H1 (cell line): ENCODE results near the gene KCND3. TPM values are rescaled to one million over a fixed set of nuclear protein-coding genes. Genes with fewer than 3 reads are reported as not detected.

Source experiments
- CTCF ChIA-PET: fragments of 300-600 bp; sonication (Branson Sonifier 250); formaldehyde crosslinking; loops from one replicate; lab custom pipeline; 2021; ENCODE audit not compliant: partially characterized antibody; lab: Charles Lee
- POLR2A ChIA-PET: fragments of 300-600 bp; sonication (Branson Sonifier 250); formaldehyde crosslinking; loops from one replicate; lab custom pipeline; 2021; ENCODE audit warnings: inconsistent platforms; ENCODE audit not compliant: partially characterized antibody; lab: Charles Lee
- DNase-seq, 2 experiments: peaks; one replicate each; pipeline versions ENCODE4 v3.0.0 to v3.0.0-alpha.2; 2010 to 2022; ENCODE audit warnings: low spot score in 2 of 2, low read depth in 1 of 2, mixed read lengths in 1 of 2
- FAIRE-seq: peaks from 2 replicates; lab custom pipeline; 2011; peaks lifted over from hg19 to GRCh38; lab: Jason Lieb, UNC
- H2AFZ ChIP-seq: 2 replicates; pipeline ENCODE4 v1.8.1; 2012; ENCODE audit warnings: low read length, inconsistent platforms
- H2AK5ac ChIP-seq: 2 replicates; pipeline ENCODE4 v1.6.1; 2013; ENCODE audit warnings: low read depth, low read length
- H2BK120ac ChIP-seq: replicated peaks from 2 replicates; pipeline ENCODE3; 2013; ENCODE audit warnings: low read depth, low read length, inconsistent platforms
- H2BK12ac ChIP-seq: 2 replicates; pipeline ENCODE4 v1.6.1; 2013; ENCODE audit warnings: low read depth, low read length
- H2BK15ac ChIP-seq: 2 replicates; pipeline ENCODE4 v1.6.1; 2013; ENCODE audit warnings: low read length
- H2BK20ac ChIP-seq: 2 replicates; pipeline ENCODE4 v1.6.1; 2013; ENCODE audit warnings: low read length
- H2BK5ac ChIP-seq: 2 replicates; pipeline ENCODE4 v1.6.1; 2013; ENCODE audit warnings: low read depth, low read length
- H3K14ac ChIP-seq: 2 replicates; pipeline ENCODE4 v1.6.1; 2013; ENCODE audit warnings: inconsistent platforms; ENCODE audit not compliant: insufficient read length
- H3K18ac ChIP-seq: 2 replicates; pipeline ENCODE4 v1.6.1; 2013; ENCODE audit warnings: low read length; ENCODE audit errors: extremely low read depth
- H3K23ac ChIP-seq: 2 replicates; pipeline ENCODE4 v1.6.1; 2013; ENCODE audit warnings: inconsistent platforms; ENCODE audit not compliant: insufficient read length
- H3K23me2 ChIP-seq: 2 replicates; pipeline ENCODE4 v1.6.1; 2013; ENCODE audit warnings: low read depth, low read length
- H3K27ac ChIP-seq: 2 replicates; pipeline ENCODE4 v1.6.1; 2011; ENCODE audit warnings: low read depth, low read length, inconsistent platforms
- H3K27me3 ChIP-seq, 4 experiments: replicated peaks in 1 of 4; 1 replicate in 1 of 4; 2 replicates in 3 of 4; pipeline versions ENCODE4 v1.6.1 to v1.8.1; 2011 to 2013; ENCODE audit warnings: low read length in 3 of 4, mild to moderate bottlenecking in 3 of 4, inconsistent platforms in 2 of 4, mixed read lengths in 2 of 4, moderate library complexity in 1 of 4; ENCODE audit not compliant: control insufficient read depth in 3 of 4, insufficient read depth in 3 of 4; ENCODE audit errors: extremely low read depth in 1 of 4
- H3K36me3 ChIP-seq, 4 experiments: 2 replicates each; pipeline versions ENCODE4 v1.6.1 to v1.8.1; 2011 to 2013; ENCODE audit warnings: mild to moderate bottlenecking in 4 of 4, low read length in 3 of 4, moderate library complexity in 2 of 4, control low read depth in 1 of 4, inconsistent platforms in 1 of 4; ENCODE audit not compliant: insufficient read depth in 4 of 4, control insufficient read depth in 2 of 4
- H3K4ac ChIP-seq: replicated peaks from 2 replicates; pipeline ENCODE3; 2013; ENCODE audit warnings: low read length, low read depth, mixed read lengths, inconsistent platforms; ENCODE audit not compliant: insufficient read length
- H3K4me1 ChIP-seq, 4 experiments: replicated peaks in 1 of 4; 1 replicate in 1 of 4; 2 replicates in 3 of 4; pipeline versions ENCODE4 v1.6.1 to v1.8.1; 2011 to 2013; ENCODE audit warnings: low read length in 3 of 4, inconsistent platforms in 2 of 4, mixed read lengths in 1 of 4; ENCODE audit not compliant: insufficient read depth in 4 of 4, control insufficient read depth in 3 of 4
- H3K4me2 ChIP-seq, 2 experiments: 2 replicates each; pipeline versions ENCODE4 v1.6.1 to v1.8.1; 2011 to 2013; ENCODE audit warnings: low read depth in 2 of 2, low read length in 2 of 2, control low read depth in 1 of 2, inconsistent platforms in 1 of 2, mild to moderate bottlenecking in 1 of 2; ENCODE audit not compliant: insufficient read depth in 1 of 2
- H3K4me3 ChIP-seq, 4 experiments: fragments of 200-600, 300-600 bp in 1 of 4; sonication (generic), shearing (Covaris generic), sonication (Bioruptor Twin) in 1 of 4; 2 replicates each; pipeline versions ENCODE4 v1.5.1 to v1.8.1; 2011 to 2016; ENCODE audit warnings: low read length in 4 of 4, low read depth in 3 of 4, control low read depth in 2 of 4, inconsistent platforms in 2 of 4, mild to moderate bottlenecking in 2 of 4, mixed read lengths in 1 of 4, moderate library complexity in 1 of 4; ENCODE audit not compliant: insufficient read depth in 2 of 4; ENCODE audit errors: extremely low read depth in 1 of 4
- H3K56ac ChIP-seq: replicated peaks from 2 replicates; pipeline ENCODE3; 2013; ENCODE audit warnings: low read depth, mild to moderate bottlenecking, mixed read lengths, low read length, inconsistent platforms; ENCODE audit not compliant: insufficient read length
- H3K79me1 ChIP-seq: 2 replicates; pipeline ENCODE4 v1.6.1; 2013; ENCODE audit warnings: low read depth, low read length, control low read depth
- H3K79me2 ChIP-seq, 2 experiments: 2 replicates each; pipeline versions ENCODE4 v1.6.1 to v1.8.1; 2012 to 2013; ENCODE audit warnings: low read length in 2 of 2, mild to moderate bottlenecking in 2 of 2, inconsistent platforms in 1 of 2; ENCODE audit not compliant: insufficient read depth in 2 of 2, control insufficient read depth in 1 of 2
- H3K9ac ChIP-seq, 4 experiments: replicated peaks in 1 of 4; 1 replicate in 1 of 4; 2 replicates in 3 of 4; pipeline versions ENCODE4 v1.6.1 to v1.8.1; 2011 to 2013; ENCODE audit warnings: low read depth in 3 of 4, low read length in 3 of 4, control low read depth in 2 of 4, mild to moderate bottlenecking in 2 of 4, moderate library complexity in 2 of 4, inconsistent platforms in 1 of 4; ENCODE audit errors: extremely low read depth in 1 of 4
- H3K9me3 ChIP-seq, 2 experiments: 2 replicates each; pipeline versions ENCODE4 v1.6.1 to v1.8.1; 2012 to 2013; ENCODE audit warnings: mild to moderate bottlenecking in 2 of 2, moderate library complexity in 2 of 2, control low read depth in 1 of 2, inconsistent platforms in 1 of 2, low read depth in 1 of 2, low read length in 1 of 2, mixed read lengths in 1 of 2; ENCODE audit not compliant: insufficient read depth in 2 of 2
- H4K20me1 ChIP-seq, 2 experiments: replicated peaks in 1 of 2; 2 replicates each; pipeline versions ENCODE3 to v1.8.1; 2011 to 2013; ENCODE audit warnings: inconsistent platforms in 2 of 2, low read length in 2 of 2, mild to moderate bottlenecking in 1 of 2; ENCODE audit not compliant: insufficient read depth in 2 of 2, control insufficient read depth in 1 of 2
- H4K5ac ChIP-seq: 2 replicates; pipeline ENCODE4 v1.6.1; 2013; ENCODE audit warnings: low read length, low read depth, mixed read lengths, inconsistent platforms; ENCODE audit not compliant: insufficient read length
- H4K8ac ChIP-seq: 2 replicates; pipeline ENCODE4 v1.8.0; 2013; ENCODE audit warnings: mild to moderate bottlenecking, moderate library complexity, low read length, inconsistent platforms; ENCODE audit not compliant: insufficient read depth; ENCODE audit errors: extremely low read depth
- H4K91ac ChIP-seq: replicated peaks from 2 replicates; pipeline ENCODE3; 2013; ENCODE audit warnings: low read length, mixed read lengths, inconsistent platforms; ENCODE audit not compliant: insufficient read length
- GTF2F1 ChIP-seq: IDR thresholded peaks from 2 replicates; pipeline ENCODE4 v1.6.1; 2012; ENCODE audit warnings: low read depth, low read length, improper control_type of control experiment, borderline replicate concordance
- HDAC6 ChIP-seq: IDR thresholded peaks from one replicate; pipeline ENCODE4 v1.7.1; 2012; ENCODE audit warnings: low read depth, mild to moderate bottlenecking, inconsistent platforms, low read length, moderate library complexity
- JUND ChIP-seq: IDR thresholded peaks from 2 replicates; pipeline ENCODE4 v1.6.1; 2011; ENCODE audit warnings: mild to moderate bottlenecking, improper control_type of control experiment, low read length
- KDM4A ChIP-seq: IDR thresholded peaks from one replicate; pipeline ENCODE4 v1.7.1; 2012; ENCODE audit warnings: low read depth, mild to moderate bottlenecking, moderate library complexity, low read length, inconsistent platforms; ENCODE audit not compliant: severe bottlenecking
- KDM5A ChIP-seq: fragments of 200-600 bp; IDR thresholded peaks from 2 replicates; pipeline ENCODE4 v1.7.1; 2012; ENCODE audit warnings: mild to moderate bottlenecking, low read length, inconsistent platforms, mixed read lengths
- RFX5 ChIP-seq: IDR thresholded peaks from 2 replicates; pipeline ENCODE4 v1.6.1; 2011; ENCODE audit warnings: low read depth, low read length, improper control_type of control experiment, borderline replicate concordance
- RNF2 ChIP-seq: fragments of 200-900, 300-1000 bp; sonication (generic); IDR thresholded peaks from 2 replicates; pipeline ENCODE4 v1.7.1; 2016; ENCODE audit warnings: borderline replicate concordance, low read depth, mild to moderate bottlenecking, antibody characterized with exemption, low read length; ENCODE audit not compliant: poor library complexity, severe bottlenecking; ENCODE audit errors: missing control alignments
- SAP30 ChIP-seq: fragments of 300-600 bp; sonication (generic); IDR thresholded peaks from 2 replicates; pipeline ENCODE4 v1.7.1; 2012; ENCODE audit warnings: low read length, moderate library complexity, mild to moderate bottlenecking, inconsistent platforms; ENCODE audit not compliant: insufficient read depth, insufficient replicate concordance
- SUZ12 ChIP-seq: fragments of 200-600 bp; sonication (generic); IDR thresholded peaks from 2 replicates; pipeline ENCODE4 v1.6.1; 2012; ENCODE audit warnings: mild to moderate bottlenecking, inconsistent platforms, low read length, moderate library complexity, mixed read lengths
- TAF1 ChIP-seq: IDR thresholded peaks from 2 replicates; pipeline ENCODE4 v1.6.1; 2011; ENCODE audit warnings: mild to moderate bottlenecking, low read depth, low read length
- USF2 ChIP-seq: IDR thresholded peaks from 2 replicates; pipeline ENCODE4 v1.6.1; 2011; ENCODE audit warnings: low read length, improper control_type of control experiment
- ZNF274 ChIP-seq: IDR thresholded peaks from 2 replicates; pipeline ENCODE4 v1.7.0; 2012; ENCODE audit warnings: low read length, borderline replicate concordance; ENCODE audit errors: extremely low read depth
- WGBS, 2 experiments: shearing (Covaris generic) in 1 of 2; methylation state at CpG; one replicate each; pipeline versions ENCODE4 v1.1.6 to v1.1.7; 2013 to 2015; ENCODE audit warnings: low lambda C conversion rate in 2 of 2, mixed read lengths in 2 of 2, inconsistent platforms in 1 of 2, low coverage in 1 of 2, missing lambda C conversion rate in 1 of 2; ENCODE audit not compliant: insufficient replicate concordance in 2 of 2, insufficient coverage in 1 of 2, insufficient read length in 1 of 2; ENCODE audit errors: extremely low coverage in 1 of 2, missing lambda C conversion rate in 1 of 2; 5-methylcytosine and 5-hydroxymethylcytosine counted together
- polyA plus RNA-seq, 7 experiments: library from polyadenylated mRNA; depleted of rRNA in 3 of 7; stranded (reverse) in 5 of 7; unstranded in 2 of 7; fragments of >200 nt in 5 of 7; fragments of 200-250 nt in 2 of 7; gene quantifications; 1 replicate in 5 of 7; 2 replicates in 1 of 7; 4 replicates in 1 of 7; pipeline versions ENCODE4 v1.2.1 to v1.2.3, GENCODE V29; 2011 to 2013; ENCODE audit warnings: missing spikeins in 2 of 7, mixed read lengths in 2 of 7
- total RNA-seq: library from RNA; stranded (reverse); fragmentation: NEBNext Ultra II Directional; extraction: Animal tissue kit (Norgen Biotek cat#: 25700); gene quantifications from 2 replicates; pipeline ENCODE4 v1.2.1, GENCODE V29; 2021

Gene KCND3
- total and polyA plus RNA-seq, 2 of the 8 experiments (the other 6 are each of a cell fraction or from before 2014, with no cell fraction given), result 0.14 to 0.48 TPM

- Histone ChIP-seq H3K27ac (no peak overlapping the region), H2AK5ac (no peak overlapping the region), H3K36me3 (no peaks in the 10 kb centered on the region; a peak in 1 of 8 replicates), H2BK12ac (no peak overlapping the region), H2BK5ac (no peak overlapping the region), H3K56ac (no peak overlapping the region), H3K27me3 (peaks cover 29 to 43% (median 41%) of the 10 kb centered on the region in 4 experiments), H3K4me2 (no peak overlapping the region), H3K18ac (no peak overlapping the region), H3K14ac (no peak overlapping the region), H4K20me1 (peaks cover 3 to 5% of the 10 kb centered on the region in 2 experiments), H4K5ac (no peak overlapping the region), H3K79me2 (no peaks in the 10 kb centered on the region), H3K23ac (no peak overlapping the region), H2BK120ac (no peak overlapping the region), H3K4me1 (peaks cover 3 to 23% (median 8%) of the 10 kb centered on the region in 4 experiments), H4K8ac (no peak overlapping the region), H2BK15ac (0 out of 2 replicates have a peak overlapping the region, but pooled peaks have one; percentile 4), H2AFZ (no peak overlapping the region), H3K23me2 (peaks cover 13% of the 10 kb centered on the region; the same call in 1 of the 2 replicates), H4K91ac (no peak overlapping the region), H3K9ac (no peak overlapping the region), H3K4ac (no peak overlapping the region), H2BK20ac (no peak overlapping the region), H3K4me3 (no peak overlapping the region), H3K9me3 (no peaks in the 10 kb centered on the region), H3K79me1 (no peaks in the 10 kb centered on the region)
- FAIRE-seq (no peak), DNase-seq (no peak)
- WGBS, 2 experiments, result 83% methylated on average over 10 of the region's 10 CpGs; no CpG with 5 or more reads in 1 of the 2 experiments
- ChIA-PET POLR2A (interaction anchor here (0.8 to 1.3 kb wide), 2 partner anchors 10 to 14 kb away, joined by 3 to 4 read pairs; no protein-coding TSS in a partner anchor), CTCF (interaction anchor here (0.6 to 2.4 kb wide), 21 partner anchors 8 to 723 kb away, joined by 3 to 9 read pairs (median 4); partner anchors contain the start of gene PPM1J)
- TF ChIP-seq SUZ12 (no peak), RNF2 (no peak), SAP30 (no peak), RFX5 (no peak), KDM4A (no peak), ZNF274 (no peak), GTF2F1 (no peak), TAF1 (no peak), HDAC6 (no peak), KDM5A (no peak), USF2 (no peak), JUND (no peak)
These were observed 3.0 kb upstream of the KCND3 start for GRCh38 chr1:111992476-111992875.
